Measurements from ENCODE around the gene PSPH. TPM values are rescaled to one million over a fixed set of nuclear protein-coding genes. Genes with fewer than 3 reads are reported as not detected.
"Not testable (repeated sequence)": the region's sequence is repeated elsewhere in the genome, so short reads cannot be mapped to it uniquely, and the experiment has no call there.

Gene PSPH
- total RNA-seq, 4 donors from 2014 or later, result 13.9 to 46.7 (median 27.9) TPM

GRCh38 chr7:56091591-56091990 is 40.3 kb upstream of the PSPH start:
- no peaks in the 10 kb centered on the region for H3K27me3 ChIP-seq
- no peaks in the 10 kb centered on the region for H3K9me3 ChIP-seq
- no peak for DNase-seq
- H3K4me1 ChIP-seq, result peaks cover 0 to 22% (median 17%) of the 10 kb centered on the region in 3 donors
- peaks cover 0 to 25% (median 3%) of the 10 kb centered on the region in 3 donors for H3K36me3 ChIP-seq
- intact Hi-C loops (cut with DNase I), result no loop called here
- WGBS, 2 donors, result 28 to 48% methylated on average over 2 to 3 of the region's 3 CpGs
- TF ChIP-seq, protein P1, sequence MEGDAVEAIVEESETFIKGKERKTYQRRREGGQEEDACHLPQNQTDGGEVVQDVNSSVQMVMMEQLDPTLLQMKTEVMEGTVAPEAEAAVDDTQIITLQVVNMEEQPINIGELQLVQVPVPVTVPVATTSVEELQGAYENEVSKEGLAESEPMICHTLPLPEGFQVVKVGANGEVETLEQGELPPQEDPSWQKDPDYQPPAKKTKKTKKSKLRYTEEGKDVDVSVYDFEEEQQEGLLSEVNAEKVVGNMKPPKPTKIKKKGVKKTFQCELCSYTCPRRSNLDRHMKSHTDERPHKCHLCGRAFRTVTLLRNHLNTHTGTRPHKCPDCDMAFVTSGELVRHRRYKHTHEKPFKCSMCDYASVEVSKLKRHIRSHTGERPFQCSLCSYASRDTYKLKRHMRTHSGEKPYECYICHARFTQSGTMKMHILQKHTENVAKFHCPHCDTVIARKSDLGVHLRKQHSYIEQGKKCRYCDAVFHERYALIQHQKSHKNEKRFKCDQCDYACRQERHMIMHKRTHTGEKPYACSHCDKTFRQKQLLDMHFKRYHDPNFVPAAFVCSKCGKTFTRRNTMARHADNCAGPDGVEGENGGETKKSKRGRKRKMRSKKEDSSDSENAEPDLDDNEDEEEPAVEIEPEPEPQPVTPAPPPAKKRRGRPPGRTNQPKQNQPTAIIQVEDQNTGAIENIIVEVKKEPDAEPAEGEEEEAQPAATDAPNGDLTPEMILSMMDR (IDR thresholded peaks at IDR 0.05), result no peak
- no peak for TF ChIP-seq POLR2A (IDR thresholded peaks at IDR 0.05)
- H3K4me3 ChIP-seq, result no peak overlapping the region
- peak overlapping the region; percentile 11 to 70 (median 66) for H3K27ac ChIP-seq

DNA sequence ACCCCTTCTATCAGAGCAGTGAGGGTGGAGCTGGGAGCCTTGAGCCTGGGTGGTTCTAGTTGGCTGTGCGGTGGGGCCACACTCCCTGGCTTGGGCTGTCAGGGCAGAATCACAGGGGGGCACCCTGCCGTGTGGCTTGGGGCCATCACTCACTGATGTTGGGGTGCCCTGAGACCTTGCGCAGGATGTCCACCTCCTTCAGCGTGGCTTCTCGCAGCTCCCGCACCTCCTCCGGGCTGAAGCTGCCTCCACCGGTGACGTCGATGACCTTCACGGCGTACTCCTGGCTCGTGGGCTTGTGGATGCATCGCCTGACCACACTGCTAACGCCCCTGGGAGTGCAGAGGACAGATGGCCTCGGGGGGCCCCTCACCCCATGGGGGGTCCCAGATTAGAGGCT is 36.2 kb upstream of the PSPH start:
- intact Hi-C loops (cut with DNase I), result no loop called here
- Histone ChIP-seq H3K36me3 (peaks cover 0 to 40% (median 3%) of the 10 kb centered on the region in 3 donors), H3K4me1 (peaks cover 0 to 19% (median 14%) of the 10 kb centered on the region in 3 donors), H3K9me3 (no peaks in the 10 kb centered on the region), H3K4me3 (no peak overlapping the region), H3K27ac (no peak overlapping the region), H3K27me3 (no peaks in the 10 kb centered on the region)
- 60 to 94% methylated on average over 1 to 6 of the region's 16 CpGs for WGBS, 2 donors
- TF ChIP-seq, protein P1 (IDR thresholded peaks at IDR 0.05), result no peak
- TF ChIP-seq POLR2A (IDR thresholded peaks at IDR 0.05), result no peak
- no peak for DNase-seq

DNA sequence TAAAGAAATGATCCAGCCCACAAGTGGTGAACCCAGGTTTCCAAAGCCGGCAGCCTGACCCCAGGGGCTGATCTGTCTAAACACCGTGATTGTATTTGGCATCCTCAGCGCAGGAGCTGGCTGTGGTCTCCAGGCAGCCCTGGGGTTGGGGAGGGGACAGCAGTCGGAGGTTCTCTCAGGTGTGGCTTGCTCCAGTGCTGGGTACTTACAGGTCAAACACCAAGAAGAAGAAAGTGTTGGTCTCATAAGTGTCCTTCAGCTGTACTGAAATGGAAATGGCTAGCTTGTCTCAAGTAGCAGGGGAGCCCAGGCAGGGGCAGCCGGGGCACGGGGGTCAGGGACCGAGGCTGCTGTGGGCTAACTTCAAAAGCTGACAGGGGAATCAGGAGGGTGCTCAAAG is 35.5 kb upstream of the PSPH start:
- Histone ChIP-seq H3K9me3 (no peaks in the 10 kb centered on the region), H3K27me3 (no peaks in the 10 kb centered on the region)

DNA sequence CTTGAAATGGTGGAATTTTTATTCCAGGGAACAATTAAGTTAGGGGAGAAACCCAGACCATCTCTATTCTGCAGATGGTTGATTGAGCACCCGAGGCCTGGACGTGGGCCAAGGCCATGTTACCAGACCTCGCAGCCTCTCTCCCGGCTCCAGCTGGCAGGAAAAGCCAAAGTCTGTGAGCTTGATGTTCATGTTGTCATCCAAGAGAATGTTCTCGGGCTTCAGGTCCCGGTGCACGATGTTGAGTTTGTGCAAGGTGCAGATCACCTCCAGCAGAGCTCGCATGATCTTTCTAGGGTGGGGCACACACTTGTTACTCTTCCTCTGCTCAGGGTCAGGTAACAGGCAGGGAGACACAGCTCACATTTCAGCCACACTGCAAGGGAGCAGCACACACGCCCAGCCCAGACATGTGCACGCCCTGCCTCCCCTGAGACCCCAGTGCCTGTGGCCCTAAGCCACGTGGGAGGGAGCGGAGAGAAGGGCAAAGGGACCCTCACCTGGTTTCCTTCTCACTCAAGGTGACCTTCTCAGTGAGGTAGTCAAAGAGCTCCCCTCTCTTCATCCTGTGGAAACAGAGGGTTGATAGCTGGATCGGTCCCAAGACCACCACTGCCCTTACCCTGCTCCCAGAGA is 32.0 kb upstream of the PSPH start:
- intact Hi-C loops (cut with DNase I), result no loop called here
- Histone ChIP-seq H3K27ac (peak overlapping the region in 1 of 4 donors; percentile 21), H3K4me3 (no peak overlapping the region), H3K4me1 (peaks cover 6 to 24% (median 13%) of the 10 kb centered on the region in 3 donors), H3K36me3 (peaks cover 0 to 69% (median 3%) of the 10 kb centered on the region in 3 donors), H3K9me3 (no peaks in the 10 kb centered on the region), H3K27me3 (no peaks in the 10 kb centered on the region)
- WGBS, 2 donors, result 46 to 58% methylated on average over 7 to 9 of the region's 13 CpGs
- no peak for DNase-seq
- TF ChIP-seq, protein P1 (IDR thresholded peaks at IDR 0.05), result no peak
- no peak for TF ChIP-seq POLR2A (IDR thresholded peaks at IDR 0.05)

More for the DNA sequence above, 35.5 kb upstream of the PSPH start:
- peaks cover 0 to 13% (median 9%) of the 10 kb centered on the region in 3 donors for H3K4me1 ChIP-seq
- no peak overlapping the region for H3K27ac ChIP-seq
- H3K36me3 ChIP-seq, result peaks cover 0 to 47% (median 3%) of the 10 kb centered on the region in 3 donors
- no peak for TF ChIP-seq POLR2A (IDR thresholded peaks at IDR 0.05)
- TF ChIP-seq, protein P1 (IDR thresholded peaks at IDR 0.05), result no peak
- WGBS, 2 donors, result 94% methylated on average over 5 to 7 of the region's 7 CpGs
- no peak overlapping the region for H3K4me3 ChIP-seq
- intact Hi-C loops (cut with DNase I), result no loop called here
- DNase-seq, result no peak

GRCh38 chr7:56081626-56082340 is 30.5 kb upstream of the PSPH start:
- H3K4me1 ChIP-seq, result peaks cover 6 to 24% (median 13%) of the 10 kb centered on the region in 3 donors
- H3K27me3 ChIP-seq, result no peaks in the 10 kb centered on the region
- TF ChIP-seq, protein P1 (IDR thresholded peaks at IDR 0.05), result no peak
- TF ChIP-seq POLR2A (IDR thresholded peaks at IDR 0.05), result no peak
- no peaks in the 10 kb centered on the region for H3K9me3 ChIP-seq
- no peak for DNase-seq
- WGBS, 2 donors, result 93 to 94% methylated on average over 5 to 11 of the region's 29 CpGs
- intact Hi-C loops (cut with DNase I), result no loop called here
- peaks cover 0 to 71% (median 5%) of the 10 kb centered on the region in 3 donors for H3K36me3 ChIP-seq
- H3K27ac ChIP-seq, result no peak overlapping the region
- H3K4me3 ChIP-seq, result no peak overlapping the region

DNA sequence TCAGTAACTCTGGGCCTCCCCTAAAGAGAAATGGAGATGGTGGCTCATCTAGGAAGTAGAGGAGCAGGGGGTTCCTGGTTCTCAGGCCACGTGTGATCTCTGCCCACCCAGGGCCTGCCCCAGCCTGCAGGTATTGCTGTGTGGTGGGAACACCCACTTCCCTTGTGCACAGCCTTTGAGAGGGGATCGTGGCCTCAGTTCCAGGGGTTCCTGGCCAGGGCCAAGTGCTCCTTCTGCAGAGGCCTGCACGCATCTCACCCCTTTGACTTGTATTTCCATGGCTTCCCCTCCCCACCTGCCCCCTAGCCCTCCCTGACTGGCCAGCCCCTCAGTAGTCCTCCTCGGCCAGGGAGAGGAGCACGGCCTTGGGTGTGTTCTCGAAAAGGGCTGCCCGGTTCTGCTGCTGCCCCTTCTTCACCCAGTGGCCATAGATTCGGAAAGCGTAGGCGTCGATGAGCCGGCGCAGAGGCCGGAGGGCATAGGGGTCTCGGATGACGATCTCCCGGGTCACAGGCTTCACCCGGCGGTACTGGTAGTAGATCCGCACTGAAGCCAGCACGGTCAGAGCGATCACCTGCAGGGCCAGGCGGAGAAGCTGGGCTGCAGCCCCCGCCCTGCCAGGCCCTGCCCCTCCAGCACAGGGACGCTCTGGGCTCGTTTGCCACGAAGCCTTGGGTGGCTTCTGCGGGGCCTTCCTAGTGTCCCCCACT is 29.6 kb upstream of the PSPH start:
- H3K27ac ChIP-seq, result peak overlapping the region in 2 of 4 donors; percentile 51 to 74
- WGBS, 2 donors, result 60% methylated on average over 1 of the region's 28 CpGs; no CpG with 5 or more reads in 1 of the 2 donors
- H3K9me3 ChIP-seq; H3K4me3 ChIP-seq; intact Hi-C loops (cut with DNase I); H3K27me3 ChIP-seq; DNase-seq: not testable (repeated sequence)
- H3K36me3 ChIP-seq, result peaks cover 0 to 67% (median 5%) of the 10 kb centered on the region in 3 donors
- peaks cover 6 to 31% (median 13%) of the 10 kb centered on the region in 3 donors for H3K4me1 ChIP-seq
